Activated CD8-positive, alpha-beta T cell treated with anti-CD3 and anti-CD28 coated beads for 36 hours (primary cell): ENCODE data around the gene MYG1. TPM values are rescaled to one million over a fixed set of nuclear protein-coding genes. Genes with fewer than 3 reads are reported as not detected.
"Not testable (repeated sequence)": the region's sequence is repeated elsewhere in the genome, so short reads cannot be mapped to it uniquely, and the experiment has no call there.

ENCODE experiments used
- ATAC-seq: fragments of 200-7000 bp; cut with Tn5 transposase; one replicate; pipeline ENCODE4 v1.10.0; 2021; ENCODE audit warnings: mild to moderate bottlenecking, moderate library complexity
- CTCF ChIA-PET: fragments of 350-600 bp; sonication (Branson Sonifier 250); formaldehyde crosslinking; loops from one replicate; lab custom pipeline; 2021; ENCODE audit warnings: antibody characterized with exemption; lab: Charles Lee
- POLR2A ChIA-PET: fragments of 350-600 bp; sonication (Branson Sonifier 250); formaldehyde crosslinking; loops from one replicate; lab custom pipeline; 2021; ENCODE audit warnings: antibody characterized with exemption; lab: Charles Lee
- DNase-seq: peaks from one replicate; pipeline ENCODE4 v3.0.0-alpha.2; 2020
- H3K27ac Mint-ChIP-seq: one replicate; pipeline ENCODE4 v1.8.0; 2021; ENCODE audit warnings: mild to moderate bottlenecking, mixed read lengths
- H3K27me3 Mint-ChIP-seq: one replicate; pipeline ENCODE4 v1.8.0; 2021; ENCODE audit warnings: mixed read lengths
- H3K36me3 Mint-ChIP-seq: one replicate; pipeline ENCODE4 v1.8.0; 2021; ENCODE audit warnings: low read depth, mixed read lengths
- H3K4me1 Mint-ChIP-seq: one replicate; pipeline ENCODE4 v1.8.0; 2021; ENCODE audit warnings: low read depth, mixed read lengths
- H3K4me3 Mint-ChIP-seq: one replicate; pipeline ENCODE4 v1.8.0; 2021; ENCODE audit warnings: mild to moderate bottlenecking, moderate library complexity, mixed read lengths
- H3K9me3 Mint-ChIP-seq: one replicate; pipeline ENCODE4 v1.8.0; 2021; ENCODE audit warnings: mixed read lengths
- CTCF ChIP-seq: fragments of 200-600 bp; IDR thresholded peaks from one replicate; pipeline ENCODE4 v1.8.0; 2022; ENCODE audit warnings: antibody characterized with exemption, mild to moderate bottlenecking
- intact Hi-C: fragments of 100-400 bp; cut with micrococcal nuclease; formaldehyde crosslinking; loops from one replicate; pipeline ENCODE4 v1.10.0; 2022
- total RNA-seq, 2 experiments: library from RNA; stranded (reverse); gene quantifications; one replicate each; pipeline ENCODE4 v1.2.3, GENCODE V29; 2021

MYG1 gene
- total RNA-seq, 2 experiments from 2014 or later, result 69.5 to 70.9 TPM

DNA sequence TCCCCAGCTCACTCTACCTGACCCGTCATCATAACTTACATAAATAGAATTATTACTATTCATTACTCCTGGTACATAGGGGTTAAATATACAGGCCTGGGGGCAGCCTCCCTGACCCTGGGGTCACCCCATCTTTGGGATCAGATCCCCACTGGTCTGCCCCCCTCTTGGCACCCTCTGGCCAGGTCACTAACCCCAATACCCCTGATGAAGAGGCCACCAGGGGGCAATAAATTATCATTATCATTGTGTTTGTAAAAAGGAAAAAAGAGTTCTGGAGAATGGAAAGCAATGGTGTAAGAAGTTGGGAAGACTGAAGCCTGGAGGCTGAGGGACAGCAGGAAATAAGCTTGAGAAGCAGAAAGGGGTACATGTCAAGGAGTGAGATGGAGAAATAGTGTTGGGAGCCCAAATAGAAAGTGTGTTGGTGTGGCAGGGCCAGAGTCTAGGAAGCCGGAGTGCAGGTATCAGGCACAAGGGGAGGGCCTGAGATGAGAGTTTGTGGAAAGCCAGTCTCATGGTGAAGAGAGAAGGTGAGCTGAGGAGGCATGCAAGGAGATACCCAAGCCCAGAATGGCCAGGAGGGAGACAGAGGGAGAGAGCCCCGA lies 28.0 kb downstream of the MYG1 start:
- peaks cover 6% of the 10 kb centered on the region for H3K27me3 Mint-ChIP-seq
- peaks cover 20% of the 10 kb centered on the region for H3K4me1 Mint-ChIP-seq
- intact Hi-C loops, result no loop called here
- no peak for ATAC-seq
- no peak overlapping the region for H3K27ac Mint-ChIP-seq
- TF ChIP-seq CTCF, result peak; percentile 62
- ChIA-PET CTCF (interaction anchor here (0.7 to 13.9 kb wide), 12 partner anchors 9 to 296 kb away, joined by 3 to 293 read pairs (median 5); partner anchors contain the start of genes NPFF, SP1 and SP7), POLR2A (interaction anchor here (0.8 kb wide), 1 partner anchor 113 kb away, joined by 3 read pairs; no protein-coding TSS in a partner anchor)
- DNase-seq, result peak; percentile 28
- no peak overlapping the region for H3K4me3 Mint-ChIP-seq
- H3K9me3 Mint-ChIP-seq, result no peaks in the 10 kb centered on the region
- H3K36me3 Mint-ChIP-seq, result no peaks in the 10 kb centered on the region

DNA sequence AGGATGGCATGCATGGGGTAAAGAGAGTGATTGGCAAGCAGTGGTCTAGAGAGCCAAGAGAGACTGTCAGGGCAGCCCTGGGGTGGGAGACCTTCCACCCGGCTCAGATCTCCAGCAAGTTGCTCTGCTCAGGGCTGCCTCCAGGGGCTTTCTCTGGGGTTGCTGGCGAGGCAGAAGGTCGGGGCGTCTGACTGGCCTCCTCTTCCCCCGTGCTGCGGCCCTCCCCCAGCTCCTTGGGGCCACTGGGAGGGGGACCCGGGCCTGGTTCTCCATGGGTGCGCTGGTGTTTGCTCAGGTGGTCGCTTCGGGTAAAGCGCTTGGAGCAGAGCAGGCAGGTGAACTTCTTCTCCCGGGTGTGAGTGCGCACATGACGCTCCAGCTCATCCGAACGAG lies 28.5 kb downstream of the MYG1 start:
- intact Hi-C loops, result no loop called here
- Mint-ChIP-seq H3K4me1 (peaks cover 18% of the 10 kb centered on the region), H3K9me3 (no peaks in the 10 kb centered on the region), H3K36me3 (no peaks in the 10 kb centered on the region), H3K27me3 (peaks cover 7% of the 10 kb centered on the region), H3K4me3 (no peak overlapping the region), H3K27ac (no peak overlapping the region)
- DNase-seq, result peak; percentile 29
- no peak for TF ChIP-seq CTCF
- CTCF ChIA-PET, result interaction anchor here (0.7 to 13.9 kb wide), 10 partner anchors 8 to 296 kb away, joined by 3 to 293 read pairs (median 4); partner anchors contain the start of genes NPFF, SP1 and SP7
- POLR2A ChIA-PET, result no interaction called here
- no peak for ATAC-seq

DNA sequence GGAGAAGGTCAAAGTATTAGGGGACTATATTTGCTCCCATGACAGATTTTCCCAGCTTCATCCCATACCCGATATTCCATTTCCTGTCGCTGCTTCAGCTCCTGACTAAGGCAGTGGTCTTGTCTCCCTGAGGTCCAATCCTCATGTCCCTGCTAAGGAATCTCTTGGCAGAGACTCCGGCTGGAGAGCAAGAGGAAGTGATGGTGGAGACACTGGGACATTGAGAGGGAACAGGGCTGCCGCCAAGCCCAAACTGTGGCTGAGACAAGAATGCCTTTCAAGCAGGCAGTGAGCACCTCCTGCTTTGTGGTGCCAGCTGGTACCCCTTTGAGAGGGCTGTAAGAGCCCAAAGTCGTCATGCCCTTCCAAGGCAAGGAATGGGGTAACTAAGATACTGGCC lies 31.2 kb downstream of the MYG1 start:
- CTCF ChIA-PET, result interaction anchor here (1.1 to 13.9 kb wide), 4 partner anchors 9 to 22 kb away, joined by 4 to 293 read pairs (median 10); partner anchors contain the start of gene AAAS
- Mint-ChIP-seq H3K36me3 (no peaks in the 10 kb centered on the region), H3K27ac (no peak overlapping the region), H3K4me1 (peaks cover 5% of the 10 kb centered on the region), H3K9me3 (no peaks in the 10 kb centered on the region), H3K27me3 (peaks cover 15% of the 10 kb centered on the region), H3K4me3 (no peak overlapping the region)
- POLR2A ChIA-PET, result no interaction called here
- ATAC-seq (no peak), DNase-seq (no peak)
- no peak for TF ChIP-seq CTCF
- intact Hi-C loops, result no loop called here

GRCh38 chr12:53332339-53332738 lies 32.8 kb downstream of the MYG1 start:
- H3K4me3 Mint-ChIP-seq, H3K36me3 Mint-ChIP-seq, H3K27ac Mint-ChIP-seq, ATAC-seq, DNase-seq, H3K9me3 Mint-ChIP-seq, H3K4me1 Mint-ChIP-seq, intact Hi-C loops: not testable (repeated sequence)
- H3K27me3 Mint-ChIP-seq, result peaks cover 28% of the 10 kb centered on the region
- ChIA-PET CTCF (interaction anchor here (1.5 to 13.9 kb wide), 3 partner anchors 11 to 89 kb away, joined by 3 to 293 read pairs (median 16); partner anchors contain the start of gene AAAS), POLR2A (interaction anchor here (1.7 kb wide), 1 partner anchor 114 kb away, joined by 3 read pairs; no protein-coding TSS in a partner anchor)

DNA sequence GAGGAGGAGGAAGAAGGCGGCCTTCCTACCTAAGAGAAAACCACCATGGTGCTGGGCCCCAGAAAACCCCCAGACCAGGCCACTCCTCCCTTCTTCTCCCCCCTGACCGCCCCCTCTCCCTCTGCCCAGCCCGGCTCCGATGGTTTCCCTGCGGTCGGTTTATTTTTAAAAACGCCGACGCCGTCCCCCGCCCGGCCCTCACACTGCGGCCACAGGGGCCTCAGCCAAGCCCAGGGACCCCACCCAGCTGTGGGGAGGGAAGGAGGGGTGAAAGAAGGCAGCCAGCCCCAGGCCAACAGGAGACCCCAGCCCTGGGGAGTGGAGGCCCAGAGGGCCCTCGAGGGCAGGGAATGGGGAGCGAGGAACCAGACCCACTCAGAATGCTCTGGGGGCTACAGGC lies 33.2 kb downstream of the MYG1 start:
- H3K36me3 Mint-ChIP-seq, result no peaks in the 10 kb centered on the region
- DNase-seq (no peak), ATAC-seq (no peak)
- H3K27ac Mint-ChIP-seq, result no peak overlapping the region
- ChIA-PET CTCF (interaction anchor here (1.4 to 13.9 kb wide), 5 partner anchors 11 to 88 kb away, joined by 3 to 293 read pairs (median 16); partner anchors contain the start of gene AAAS), POLR2A (interaction anchor here (1.7 kb wide), 1 partner anchor 114 kb away, joined by 3 read pairs; no protein-coding TSS in a partner anchor)
- H3K4me3 Mint-ChIP-seq, result no peak overlapping the region
- TF ChIP-seq CTCF, result no peak
- peaks cover 31% of the 10 kb centered on the region for H3K27me3 Mint-ChIP-seq
- no peaks in the 10 kb centered on the region for H3K9me3 Mint-ChIP-seq
- H3K4me1 Mint-ChIP-seq, result peaks cover 1% of the 10 kb centered on the region
- intact Hi-C loops, result no loop called here
